ENCODE data around the gene TEKT3.

The TEKT3 gene

GRCh38 chr17:15348021-15348420, 6.6 kb upstream of the TEKT3 start:
- no peak for DNase-seq

GRCh38 chr17:15346066-15346595, 4.7 kb upstream of the TEKT3 start:
- DNase-seq: no peak

- DNase-seq: no peak
These were observed 2.4 kb upstream of the TEKT3 start for GRCh38 chr17:15343749-15344148.

GRCh38 chr17:15342460-15342859, 1.1 kb upstream of the TEKT3 start:
- DNase-seq: no peak

- no peak for DNase-seq
These were observed 569 bp upstream of the TEKT3 start for GRCh38 chr17:15341966-15342365.

- no peak for DNase-seq
These were observed 431 bp downstream of the TEKT3 start for GRCh38 chr17:15340966-15341365.

- no peak for DNase-seq
These were observed 6.0 kb downstream of the TEKT3 start for GRCh38 chr17:15335446-15335845.

- no peak for DNase-seq
These were observed 7.1 kb downstream of the TEKT3 start for GRCh38 chr17:15334266-15334665.

- no peak for DNase-seq
These were observed 9.1 kb downstream of the TEKT3 start for GRCh38 chr17:15332338-15332737.

GRCh38 chr17:15323131-15323530, 18.3 kb downstream of the TEKT3 start:
- no peak for DNase-seq

- no peak for DNase-seq
These were observed 19.7 kb downstream of the TEKT3 start for GRCh38 chr17:15321556-15322251.

GRCh38 chr17:15319452-15320010, 21.9 kb downstream of the TEKT3 start:
- no peak for DNase-seq

GRCh38 chr17:15311996-15312395, 29.4 kb downstream of the TEKT3 start:
- no peak for DNase-seq

- no peak for DNase-seq
These were observed 31.6 kb downstream of the TEKT3 start for GRCh38 chr17:15309793-15310192.

- DNase-seq: no peak
These were observed 32.2 kb downstream of the TEKT3 start for GRCh38 chr17:15309236-15309635.

- no peak for DNase-seq
These were observed 32.6 kb downstream of the TEKT3 start for GRCh38 chr17:15308758-15309157.

- DNase-seq: no peak
These were observed 33.7 kb downstream of the TEKT3 start for GRCh38 chr17:15307710-15308111.

- DNase-seq: no peak
These were observed 37.5 kb downstream of the TEKT3 start for GRCh38 chr17:15303851-15304250.

GRCh38 chr17:15303268-15303667, 38.1 kb downstream of the TEKT3 start:
- DNase-seq: no peak

GRCh38 chr17:15301845-15302244, 39.6 kb downstream of the TEKT3 start:
- DNase-seq: no peak

GRCh38 chr17:15298176-15298575, 43.2 kb downstream of the TEKT3 start:
- DNase-seq: no peak

- DNase-seq: no peak
These were observed 47.8 kb downstream of the TEKT3 start for GRCh38 chr17:15293558-15293957.

GRCh38 chr17:15291674-15292361, 49.6 kb downstream of the TEKT3 start:
- DNase-seq: no peak

GRCh38 chr17:15290605-15291004, 50.8 kb downstream of the TEKT3 start:
- no peak for DNase-seq

All from CD4-positive, alpha-beta T cell treated with Interleukin-4 for 4 hours (primary cell).